RPMI8226 (cell line): ENCODE results near the gene ANO2.

Experiments
- DNase-seq: peaks from one replicate; pipeline ENCODE4 v3.0.0-alpha.2; 2015

ANO2 gene

DNA sequence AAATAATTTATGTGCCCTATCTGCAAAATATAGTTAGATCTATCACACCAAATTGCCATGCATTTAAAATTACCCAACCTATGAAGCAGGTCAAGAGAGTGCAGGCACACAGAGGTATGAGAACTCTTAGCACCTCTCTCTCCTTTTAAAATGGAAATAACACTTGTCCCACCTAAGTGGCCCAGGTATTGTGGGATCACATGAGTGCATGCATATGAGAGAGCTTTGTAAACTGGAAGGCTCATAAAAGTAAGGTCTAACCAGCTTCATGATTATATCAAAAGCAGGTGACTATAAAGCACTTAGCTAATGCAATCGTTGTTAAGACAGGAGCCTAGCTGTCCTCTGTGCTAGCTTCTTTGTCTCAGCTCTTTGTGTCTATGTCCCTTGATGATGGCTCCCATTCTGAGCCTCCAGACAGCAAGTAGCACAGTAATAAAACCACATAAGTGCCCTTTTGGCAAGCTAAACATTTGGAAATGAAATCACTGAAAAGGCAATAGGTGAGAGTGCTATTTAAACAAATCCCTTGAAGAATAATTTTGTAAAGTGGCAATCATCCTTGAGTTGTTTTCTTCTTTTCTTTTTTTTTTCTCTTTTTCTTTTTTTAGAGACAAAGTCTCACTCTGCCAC lies 294.1 kb downstream of the ANO2 start:
- no peak for DNase-seq

- DNase-seq: no peak
These were observed 294.8 kb downstream of the ANO2 start for GRCh38 chr12:5650281-5650680.

DNA sequence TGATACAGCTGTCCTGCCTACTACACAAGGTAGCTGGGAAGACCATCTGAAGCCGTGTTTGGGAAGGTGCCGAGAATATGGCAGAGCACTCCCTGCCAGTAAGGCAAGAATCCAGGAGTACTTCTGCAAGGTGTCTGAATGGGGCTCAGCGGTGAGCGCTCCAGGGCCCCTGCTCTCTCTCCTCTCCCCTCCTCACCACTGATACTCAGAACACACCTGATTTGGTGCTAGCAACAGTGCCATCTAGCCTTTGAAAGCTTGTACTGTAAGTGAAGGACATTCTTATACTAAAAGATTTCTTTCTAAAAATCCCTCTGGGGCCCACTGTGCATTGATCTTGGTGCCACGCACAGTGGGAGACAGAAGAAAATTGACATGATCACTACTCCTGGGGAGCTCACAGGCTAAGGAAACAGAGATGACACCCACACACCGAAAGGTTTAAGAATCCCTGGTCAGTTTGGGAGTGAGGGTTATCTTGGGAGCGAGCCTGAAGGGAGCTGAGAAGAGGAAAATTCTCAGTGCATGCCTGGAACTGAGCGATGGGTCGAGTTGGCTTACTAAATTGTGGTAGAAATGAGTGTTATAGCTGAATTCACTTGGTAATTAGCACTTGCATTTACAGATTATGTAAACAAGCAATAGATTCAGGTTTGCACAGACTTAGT lies 296.2 kb downstream of the ANO2 start:
- peak; percentile 57 for DNase-seq

- no peak for DNase-seq
These were observed 301.8 kb downstream of the ANO2 start for GRCh38 chr12:5643266-5643665.

DNA sequence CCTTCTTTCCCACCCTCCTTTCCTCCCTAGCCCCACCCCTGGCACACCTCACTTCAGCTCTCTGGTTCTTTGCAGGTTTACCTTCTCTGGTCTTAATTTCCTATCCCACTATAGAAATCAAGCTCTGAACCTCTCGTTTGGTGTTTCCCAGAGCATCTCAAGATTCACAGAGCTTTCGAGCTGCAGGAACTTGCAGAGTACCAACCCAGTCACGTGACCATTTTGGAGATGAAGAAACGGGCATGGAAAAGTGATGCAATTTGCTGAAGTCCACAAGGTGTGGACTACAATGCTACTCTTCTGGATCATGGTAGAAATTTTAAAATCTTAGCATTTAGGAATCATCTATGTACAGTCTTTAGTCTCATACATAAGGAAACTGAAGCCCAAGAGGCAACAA lies 307.4 kb downstream of the ANO2 start:
- no peak for DNase-seq

GRCh38 chr12:5636907-5637306 lies 308.2 kb downstream of the ANO2 start:
- no peak for DNase-seq

DNA sequence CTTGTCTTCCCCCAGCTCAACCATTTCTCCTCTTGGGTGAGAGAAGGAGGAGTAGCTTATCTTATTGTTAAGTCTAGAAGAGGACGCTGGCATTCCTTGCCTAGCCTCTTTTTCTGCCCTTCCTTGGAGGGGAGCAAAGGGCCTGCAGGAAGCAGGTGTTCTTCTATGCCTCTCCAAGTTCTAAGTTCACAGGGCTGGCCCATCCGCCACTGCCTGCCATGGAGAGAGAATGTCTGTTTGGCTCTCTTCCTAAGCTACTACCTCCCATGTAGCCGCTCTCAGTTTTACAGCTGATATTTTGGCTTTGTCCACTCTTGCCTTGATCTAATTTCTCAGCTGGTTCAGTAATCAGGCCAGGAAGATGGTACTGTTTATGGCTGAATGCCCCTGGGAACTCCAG lies 312.0 kb downstream of the ANO2 start:
- no peak for DNase-seq

DNA sequence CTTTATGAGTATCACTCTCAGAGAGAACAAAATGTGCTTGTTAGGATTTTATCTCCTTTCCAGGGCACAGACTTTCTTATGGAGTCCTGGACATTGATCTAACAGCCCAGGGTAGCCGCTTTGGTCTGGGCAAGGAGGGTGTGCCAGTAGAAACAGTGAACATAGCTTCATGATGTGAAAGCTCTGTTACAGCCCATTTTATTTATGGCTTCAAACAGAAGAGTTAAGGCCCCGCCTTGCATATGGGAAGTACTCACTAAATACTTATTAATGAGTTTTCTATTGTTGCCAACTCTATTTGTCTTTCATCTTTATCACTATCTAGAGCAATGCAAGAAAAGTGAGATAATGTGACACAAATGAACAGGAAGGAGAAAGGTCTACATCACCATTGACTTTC lies 312.6 kb downstream of the ANO2 start:
- no peak for DNase-seq

DNA sequence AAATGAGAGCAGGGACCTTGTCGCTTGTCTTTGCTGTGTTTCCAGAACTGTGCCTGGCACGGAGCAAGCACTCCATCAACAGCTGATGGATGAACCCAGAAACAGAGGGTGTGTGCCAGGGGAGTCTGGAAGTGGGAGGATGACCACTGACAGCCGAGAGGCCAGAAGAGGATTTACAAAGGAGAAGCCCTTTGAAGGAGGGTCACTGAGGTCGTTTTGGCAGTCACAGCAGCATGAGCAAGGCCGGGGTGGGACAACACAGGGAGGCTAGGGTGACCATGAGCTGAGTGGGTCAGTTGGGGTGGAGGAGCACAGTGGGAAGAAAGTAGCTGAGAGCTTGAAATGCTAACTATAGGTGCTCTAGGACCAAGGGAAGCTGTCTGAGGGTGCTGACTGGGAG lies 313.6 kb downstream of the ANO2 start:
- DNase-seq: no peak

GRCh38 chr12:5630726-5631125 lies 314.3 kb downstream of the ANO2 start:
- no peak for DNase-seq

DNA sequence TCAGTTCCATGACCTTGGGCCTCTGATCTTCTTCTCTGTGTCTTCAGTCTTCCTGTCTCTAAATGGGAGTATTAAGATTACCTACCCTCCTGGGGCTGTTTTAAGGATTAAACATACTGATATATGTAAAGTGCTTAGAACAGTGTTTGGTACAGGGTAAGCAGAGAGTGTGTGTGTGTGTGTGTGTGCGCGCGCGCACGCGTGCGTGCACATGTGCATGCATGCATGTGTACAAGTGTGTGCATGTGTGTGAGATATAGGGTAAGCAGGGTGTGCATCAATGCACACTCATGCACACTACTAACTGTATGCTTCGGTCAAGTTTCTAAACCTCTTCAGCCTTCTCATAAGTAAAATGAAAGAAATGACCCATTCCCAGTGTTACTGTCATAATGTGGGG lies 316.6 kb downstream of the ANO2 start:
- no peak for DNase-seq

- no peak for DNase-seq
These were observed 317.9 kb downstream of the ANO2 start for GRCh38 chr12:5627053-5627630.

DNA sequence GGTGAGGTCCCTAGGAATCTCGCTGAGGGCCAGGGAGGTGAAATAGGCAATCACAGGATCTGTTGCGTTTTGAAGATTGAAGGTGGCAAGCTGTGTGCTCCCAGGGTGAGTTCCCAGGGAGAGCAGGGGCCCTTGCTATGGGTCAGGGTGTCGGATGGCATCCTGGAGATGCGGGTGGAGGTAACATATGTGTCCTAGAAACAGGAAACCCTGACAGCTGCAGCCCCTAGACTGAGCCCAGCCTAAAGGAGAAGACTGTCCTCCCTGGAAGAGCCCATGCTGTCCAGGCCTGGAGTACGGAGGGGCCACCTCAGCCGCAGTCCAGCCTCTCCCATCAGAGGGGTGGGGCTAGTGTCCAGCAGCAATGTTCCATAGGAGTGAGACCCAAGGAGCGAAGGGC lies 318.9 kb downstream of the ANO2 start:
- no peak for DNase-seq

DNA sequence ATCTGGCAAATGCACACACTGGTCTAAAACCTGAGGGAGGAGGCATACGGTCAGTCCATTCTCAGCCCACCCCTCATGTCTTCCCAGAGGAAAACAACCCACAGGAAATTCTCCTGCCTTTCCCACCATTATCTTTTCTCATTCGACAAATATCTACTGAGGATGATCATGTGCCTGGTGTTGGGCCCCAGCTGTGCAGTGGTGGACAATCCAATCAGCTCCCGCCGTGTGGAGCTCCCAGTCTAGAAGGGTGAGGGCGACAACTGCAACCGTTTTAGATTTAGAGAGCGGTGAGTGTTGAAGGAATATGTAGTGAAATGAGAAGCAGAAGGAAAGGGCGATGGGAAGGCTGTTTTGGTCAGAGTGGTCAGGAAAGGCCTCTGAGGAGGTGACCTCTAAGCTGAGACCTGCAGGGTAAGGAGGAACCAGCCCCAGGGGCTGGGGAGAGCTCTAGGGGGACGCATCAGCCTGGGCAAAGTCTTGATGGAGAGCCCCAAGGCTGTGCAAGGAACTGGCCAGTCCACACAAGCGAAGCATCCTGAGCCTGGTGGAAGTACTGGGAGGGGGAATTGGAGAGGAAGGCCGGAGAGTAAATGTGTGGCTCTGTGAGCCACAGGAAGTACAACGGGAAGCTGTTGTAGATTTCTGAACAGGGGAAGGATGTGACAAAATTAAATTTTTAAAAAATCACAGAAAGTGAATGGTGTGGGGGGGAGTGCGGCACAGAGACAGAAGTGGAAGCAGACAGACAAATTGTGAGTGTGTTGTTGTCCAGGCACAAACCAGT lies 320.4 kb downstream of the ANO2 start:
- DNase-seq: no peak

GRCh38 chr12:5623411-5623810 lies 321.6 kb downstream of the ANO2 start:
- DNase-seq: no peak

DNA sequence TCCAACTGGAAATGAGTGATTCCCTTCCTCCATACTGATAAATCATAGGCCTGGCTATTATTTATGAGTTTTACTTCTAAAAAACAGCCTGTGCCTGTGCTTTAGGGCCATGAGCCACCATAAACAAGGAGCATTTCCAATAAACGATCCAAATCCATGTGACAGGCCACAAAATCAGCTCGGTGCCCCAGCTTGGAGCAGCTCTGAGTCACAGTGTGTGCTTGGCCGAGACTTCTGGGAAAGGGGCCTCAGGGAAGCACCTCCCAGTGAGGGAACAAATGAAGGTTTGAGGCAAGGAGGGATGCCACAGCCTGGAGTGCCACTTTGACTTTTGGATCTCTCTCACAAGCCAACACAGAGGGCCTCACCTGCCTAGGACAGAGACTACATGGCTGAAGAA lies 322.8 kb downstream of the ANO2 start:
- no peak for DNase-seq

GRCh38 chr12:5621329-5621728 lies 323.7 kb downstream of the ANO2 start:
- no peak for DNase-seq

DNA sequence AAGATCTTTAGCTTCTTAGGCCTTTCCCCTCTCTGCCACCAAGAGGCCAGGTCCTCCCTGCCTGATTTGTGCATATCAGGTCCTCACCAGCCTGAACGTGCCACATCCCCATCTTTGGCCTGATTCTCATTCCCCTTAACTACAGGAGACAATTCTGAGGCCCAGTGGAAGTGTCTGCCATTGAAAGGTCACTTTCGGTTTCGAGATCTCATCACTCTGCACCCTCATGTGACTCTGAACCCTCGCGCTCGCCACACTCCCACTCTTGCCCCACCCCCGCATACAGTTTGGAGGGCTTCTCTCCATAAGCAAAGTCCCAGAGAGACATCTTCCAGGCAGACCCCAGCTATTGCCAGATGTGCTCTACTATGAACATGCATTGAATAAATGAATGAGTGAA lies 324.2 kb downstream of the ANO2 start:
- peak; percentile 34 for DNase-seq

GRCh38 chr12:5619628-5620027 lies 325.4 kb downstream of the ANO2 start:
- no peak for DNase-seq

DNA sequence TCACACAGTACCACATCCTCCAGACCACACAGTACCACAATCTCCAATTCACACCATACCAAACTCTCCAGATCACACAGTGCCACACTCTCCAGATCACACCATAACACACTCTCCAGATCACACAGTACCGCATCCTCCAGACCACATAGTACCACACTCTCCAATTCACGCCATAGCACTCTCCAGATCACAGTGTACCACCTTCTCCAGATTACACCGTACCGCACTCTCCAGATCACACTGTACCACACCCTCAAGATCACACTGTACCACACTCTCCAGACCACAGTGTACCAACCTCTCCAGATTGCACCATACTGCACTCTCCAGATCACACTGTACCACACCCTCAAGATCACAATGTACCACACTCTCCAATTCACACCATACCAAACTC lies 328.2 kb downstream of the ANO2 start:
- no peak for DNase-seq

- no peak for DNase-seq
These were observed 329.3 kb downstream of the ANO2 start for GRCh38 chr12:5615760-5616159.

DNA sequence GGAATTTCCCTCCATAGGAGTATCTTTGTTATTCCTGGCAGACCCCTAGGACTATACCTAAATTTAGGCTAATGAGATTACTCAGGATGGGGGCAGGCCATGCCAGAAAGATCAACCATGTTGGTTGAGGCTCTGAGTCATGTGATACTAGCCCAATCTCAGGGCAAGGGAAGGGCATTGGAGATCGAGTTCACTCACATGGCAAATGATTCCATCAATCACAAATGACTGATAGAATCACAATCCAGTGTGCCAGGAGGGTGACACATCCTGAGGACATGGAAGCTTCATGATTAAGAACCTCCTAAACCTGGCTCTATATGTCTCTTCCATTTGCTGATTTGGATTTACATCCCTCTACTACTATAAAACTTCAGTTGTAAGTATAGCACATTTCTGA lies 330.8 kb downstream of the ANO2 start:
- no peak for DNase-seq

GRCh38 chr12:5612556-5613410 lies 332.3 kb downstream of the ANO2 start:
- DNase-seq: no peak
